D721Med (cell line): ENCODE measurements around the gene ITPR2.
"Not testable (repeated sequence)": the region's sequence is repeated elsewhere in the genome, so short reads cannot be mapped to it uniquely, and the experiment has no call there.

Source experiments
- DNase-seq: peaks from one replicate; pipeline ENCODE4 v3.0.0; 2011; ENCODE audit warnings: low spot score; ENCODE audit not compliant: insufficient read length
- FAIRE-seq: peaks from 2 replicates; lab custom pipeline; 2011; peaks lifted over from hg19 to GRCh38; lab: Jason Lieb, UNC
- CTCF ChIP-seq: IDR thresholded peaks from 2 replicates; pipeline ENCODE4 v1.5.1; 2012; ENCODE audit warnings: mild to moderate bottlenecking, control low read depth; ENCODE audit not compliant: insufficient read depth; ENCODE audit errors: missing control alignments

The ITPR2 gene

GRCh38 chr12:26610774-26611173 is 222.2 kb downstream of the ITPR2 start:
- TF ChIP-seq CTCF: no peak
- FAIRE-seq: no peak
- no peak for DNase-seq

- no peak for TF ChIP-seq CTCF
- FAIRE-seq (no peak), DNase-seq (no peak)
Observed at GRCh38 chr12:26609986-26610385, 223.0 kb downstream of the ITPR2 start.

- DNase-seq (no peak), FAIRE-seq (no peak)
- TF ChIP-seq CTCF: no peak
Observed at GRCh38 chr12:26608706-26609105, 224.3 kb downstream of the ITPR2 start.

GRCh38 chr12:26608273-26608672 is 224.7 kb downstream of the ITPR2 start:
- TF ChIP-seq CTCF: no peak
- FAIRE-seq (no peak), DNase-seq (no peak)

- FAIRE-seq (no peak), DNase-seq (no peak)
- no peak for TF ChIP-seq CTCF
Observed at GRCh38 chr12:26606911-26607310, 226.1 kb downstream of the ITPR2 start.

GRCh38 chr12:26604813-26605212 is 228.2 kb downstream of the ITPR2 start:
- not testable (repeated sequence) for DNase-seq, FAIRE-seq

- DNase-seq: no peak
- no peak for TF ChIP-seq CTCF
- FAIRE-seq: no peak
Observed at GRCh38 chr12:26599096-26599695, 233.8 kb downstream of the ITPR2 start.

GRCh38 chr12:26595806-26596205 is 237.2 kb downstream of the ITPR2 start:
- no peak for TF ChIP-seq CTCF
- no peak for FAIRE-seq
- no peak for DNase-seq
